Choroid plexus epithelial cell (primary cell): ENCODE data around the gene FMN1.

ENCODE experiments used
- DNase-seq: peaks from one replicate; pipeline ENCODE4 v3.0.0-alpha.2; 2010; ENCODE audit warnings: low read depth
- H3K4me3 ChIP-seq: 2 replicates; pipeline ENCODE4 v1.5.1; 2011; ENCODE audit warnings: low read depth, mild to moderate bottlenecking, control low read depth, low read length, moderate library complexity
- CTCF ChIP-seq: conservative IDR thresholded peaks from 2 replicates; pipeline ENCODE4 v1.5.1; 2011; ENCODE audit warnings: low read depth, mild to moderate bottlenecking, control low read depth, inconsistent platforms, low read length, moderate library complexity

The FMN1 gene

GRCh38 chr15:32718227-32718820 lies 476.2 kb downstream of the FMN1 start:
- peak; percentile 48 for DNase-seq
- H3K4me3 ChIP-seq, result peak overlapping the region; percentile 72
- TF ChIP-seq CTCF, result no peak

GRCh38 chr15:32717426-32718226 lies 476.9 kb downstream of the FMN1 start, which contains the start of gene GREM1:
GREM1 (plus strand) TSS chr15:32718004; CDS start chr15:32730691, 12,687 bp downstream.
- peak within 1 kb of the TSS; percentile 72 for H3K4me3 ChIP-seq
- DNase-seq, result peak; percentile 68

GRCh38 chr15:32716915-32717425 lies 477.5 kb downstream of the FMN1 start:
- peak; percentile 27 for DNase-seq
- peak overlapping the region; percentile 72 for H3K4me3 ChIP-seq
- no peak for TF ChIP-seq CTCF

More at GRCh38 chr15:32717426-32718226, 476.9 kb downstream of the FMN1 start, which contains the start of gene GREM1:
- no peak for TF ChIP-seq CTCF

- DNase-seq, result no peak
- H3K4me3 ChIP-seq, result peak overlapping the region; percentile 72
- TF ChIP-seq CTCF, result no peak
Measured at GRCh38 chr15:32716216-32716914, 478.1 kb downstream of the FMN1 start.
